GM19238 (cell line): Measurements from ENCODE around the gene COMMD6.

Experiments used
- DNase-seq: peaks from one replicate; pipeline ENCODE4 v3.0.0; 2011; ENCODE audit warnings: low spot score; ENCODE audit not compliant: insufficient read length

Gene COMMD6

DNA sequence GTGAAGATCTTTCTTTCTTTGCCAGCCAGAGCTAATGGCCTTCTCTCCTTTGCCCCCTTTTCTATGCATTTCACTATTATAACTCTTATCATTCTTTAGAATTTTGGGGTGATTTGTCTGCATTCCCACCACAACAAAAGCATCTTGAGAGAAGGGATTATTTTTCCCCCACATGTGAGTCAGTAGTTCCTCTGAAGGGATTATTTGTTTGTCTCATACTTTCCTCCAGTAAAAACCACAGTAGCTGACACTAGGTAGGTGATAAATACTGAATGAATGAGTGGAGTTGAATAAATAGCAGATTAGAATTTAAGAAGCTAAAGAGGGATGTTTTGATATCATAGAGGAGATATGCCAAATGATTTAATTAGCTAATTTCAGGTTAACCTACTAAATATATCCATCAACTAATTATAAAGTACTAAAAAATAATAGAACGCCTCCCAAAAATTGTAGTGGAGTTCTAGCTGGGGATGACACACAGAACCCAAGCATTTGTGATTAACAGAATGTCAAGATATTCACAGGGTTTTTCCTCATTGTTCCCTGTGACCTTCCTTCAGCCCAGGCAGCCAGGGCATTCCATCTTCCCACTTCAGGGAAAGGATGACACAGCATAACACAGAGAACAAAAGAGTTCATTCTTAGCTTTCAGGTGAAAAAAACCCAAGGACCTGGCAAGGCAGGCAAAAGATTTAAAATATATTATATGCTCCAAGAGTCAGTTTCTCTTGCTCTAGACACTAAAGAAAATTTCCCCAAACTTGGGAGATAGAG lies 52.2 kb downstream of the COMMD6 start:
- no peak for DNase-seq

DNA sequence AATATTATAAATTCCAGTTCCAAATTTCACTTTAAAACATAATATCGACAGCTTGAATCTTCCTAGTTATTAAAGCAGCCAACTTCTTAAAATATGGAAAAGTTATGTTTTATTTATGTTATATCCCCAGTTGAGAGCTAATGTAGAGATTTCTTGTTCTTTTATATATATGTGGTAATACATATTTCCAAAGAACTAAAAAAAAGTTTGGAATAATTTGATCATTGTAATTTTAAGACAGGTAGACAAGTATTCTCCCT lies 54.9 kb downstream of the COMMD6 start:
- DNase-seq = no peak

DNA sequence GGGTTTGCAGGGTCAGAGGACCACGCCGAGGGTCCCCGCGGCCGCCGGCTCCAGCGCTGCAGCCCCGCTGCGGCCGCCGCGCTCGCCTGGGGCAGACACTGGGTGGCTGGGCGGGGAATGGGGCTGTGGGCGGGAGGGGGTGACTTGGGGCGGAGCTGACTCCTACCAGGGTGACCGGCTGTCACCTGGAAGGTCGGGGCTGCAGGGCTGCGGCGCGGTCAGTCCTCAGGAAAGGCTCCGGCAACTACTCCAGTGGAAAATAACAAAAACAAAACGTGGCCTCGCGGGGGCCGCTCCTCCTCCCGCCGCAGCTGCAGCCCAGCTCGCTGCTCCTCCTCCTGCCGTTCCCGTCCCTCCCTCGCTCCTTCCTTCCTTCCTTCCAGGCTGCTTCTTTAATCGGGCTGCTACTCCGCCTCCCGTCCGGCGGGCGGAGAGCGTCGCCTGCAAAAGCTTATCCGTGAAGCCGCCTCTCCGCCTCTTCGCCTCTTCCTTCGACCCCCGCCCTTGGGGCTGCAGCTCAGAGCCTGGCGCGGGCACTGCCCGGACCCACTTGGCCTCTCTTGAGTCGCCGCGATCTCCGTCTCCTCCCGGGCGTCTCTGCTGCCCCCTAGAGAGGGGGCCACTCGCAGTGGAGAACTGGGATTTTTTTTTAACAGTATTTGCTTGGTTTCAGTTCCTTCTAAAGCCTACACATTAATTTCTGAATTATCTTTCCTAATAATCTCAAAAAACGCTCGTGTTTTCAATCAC lies 55.4 kb downstream of the COMMD6 start, which contains the start of gene TBC1D4:
TBC1D4 (minus strand) TSS at position 100 of the 750 bp plus-strand sequence. CDS start 402 bp downstream, outside the sequence.
- peak; percentile 56 for DNase-seq

DNA sequence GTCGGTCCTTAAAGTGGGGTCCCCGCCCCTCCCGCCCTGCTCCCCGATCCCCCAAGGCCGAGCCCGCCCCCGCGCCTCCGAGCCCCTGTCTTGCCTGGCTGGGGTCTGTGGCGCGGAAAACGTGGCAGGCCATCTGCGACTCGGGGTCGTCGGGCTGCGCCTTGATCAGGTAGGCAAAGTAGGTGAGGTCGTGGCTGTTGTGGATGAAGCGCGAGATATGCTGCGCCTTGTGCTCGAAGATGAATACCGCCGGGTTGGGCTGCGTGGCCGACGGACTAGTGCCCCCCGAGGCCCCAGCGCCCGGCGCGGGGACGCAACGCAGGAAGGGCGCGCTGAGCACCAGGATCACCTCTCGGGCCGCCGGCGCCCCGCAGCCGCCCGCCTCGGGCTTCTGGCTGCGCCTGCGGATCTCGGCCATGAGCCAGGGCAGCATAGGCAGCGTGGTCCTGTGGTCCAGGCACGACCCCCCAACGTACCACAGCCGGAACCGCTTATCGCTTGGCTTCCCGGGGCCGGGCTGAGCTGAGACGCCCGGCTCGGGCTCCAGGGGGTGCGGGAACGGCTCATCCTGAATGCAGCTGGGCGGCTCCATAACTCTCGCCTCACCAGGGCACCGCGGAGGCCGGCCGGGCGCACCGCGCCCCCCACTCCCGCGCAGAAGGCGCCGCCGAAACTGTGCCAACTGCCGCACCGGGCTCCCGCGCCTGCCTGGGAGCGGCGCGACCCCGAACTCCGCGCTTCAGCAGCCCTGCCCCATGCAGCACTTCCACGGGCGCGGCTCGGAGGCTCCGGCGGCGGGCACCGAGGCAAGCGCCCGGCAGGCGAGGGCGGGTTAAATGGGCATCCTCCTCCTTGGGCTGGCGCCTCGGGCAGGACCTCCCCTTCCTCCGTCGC lies 56.2 kb downstream of the COMMD6 start:
- DNase-seq = no peak

DNA sequence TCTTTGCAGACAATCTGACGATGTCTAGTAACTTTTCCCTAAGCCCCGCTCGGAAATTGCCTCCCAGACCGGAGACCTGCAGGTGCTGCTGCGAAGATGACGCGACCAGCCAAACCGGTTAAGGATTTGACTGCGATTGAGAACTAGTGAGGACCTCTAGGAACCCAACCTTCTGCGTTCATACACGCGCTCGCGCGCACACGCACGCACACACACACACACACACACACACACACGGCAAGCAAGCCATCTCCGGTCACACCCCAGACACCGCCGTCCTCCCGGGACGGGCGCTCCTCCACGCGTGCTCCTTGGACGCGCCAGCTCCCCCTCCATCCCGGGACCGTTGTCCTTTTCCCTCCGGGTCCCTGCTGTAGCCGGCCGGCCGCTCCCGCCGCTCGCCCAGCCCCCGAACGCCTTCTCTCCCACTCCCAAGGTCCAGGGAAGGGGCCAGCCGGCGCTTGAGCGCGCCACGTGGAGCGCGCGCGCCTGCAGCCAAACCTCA lies 56.9 kb downstream of the COMMD6 start:
- no peak for DNase-seq

DNA sequence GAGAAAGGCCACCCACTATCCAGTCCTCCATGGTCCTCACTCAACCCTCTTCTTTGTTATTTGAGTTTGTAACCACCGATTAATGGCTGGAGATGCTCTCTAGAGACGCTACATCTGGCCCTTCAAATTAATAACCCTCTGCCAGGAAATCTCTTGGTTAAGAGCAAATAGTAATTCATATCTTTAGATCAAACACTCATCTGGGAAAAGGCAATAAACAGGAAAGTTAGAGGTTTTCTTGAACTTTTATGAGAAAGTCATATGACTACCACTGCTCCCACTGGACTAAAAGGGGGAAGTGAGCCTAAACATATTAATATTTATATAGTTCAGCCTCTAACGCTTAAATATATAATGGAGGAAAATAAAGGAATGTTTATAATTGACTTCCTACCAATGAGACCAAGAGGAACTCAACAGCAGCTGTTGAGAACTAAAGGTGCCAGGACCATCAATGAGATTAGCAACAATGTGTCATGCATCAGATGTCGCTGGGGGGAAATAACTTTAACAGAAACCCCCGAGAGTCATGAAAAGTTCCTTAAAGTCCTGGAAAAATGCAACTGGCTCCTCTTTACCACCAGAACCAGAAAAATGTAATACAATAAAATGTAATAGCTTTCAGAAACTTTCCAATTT lies 58.4 kb downstream of the COMMD6 start:
- DNase-seq = no peak

DNA sequence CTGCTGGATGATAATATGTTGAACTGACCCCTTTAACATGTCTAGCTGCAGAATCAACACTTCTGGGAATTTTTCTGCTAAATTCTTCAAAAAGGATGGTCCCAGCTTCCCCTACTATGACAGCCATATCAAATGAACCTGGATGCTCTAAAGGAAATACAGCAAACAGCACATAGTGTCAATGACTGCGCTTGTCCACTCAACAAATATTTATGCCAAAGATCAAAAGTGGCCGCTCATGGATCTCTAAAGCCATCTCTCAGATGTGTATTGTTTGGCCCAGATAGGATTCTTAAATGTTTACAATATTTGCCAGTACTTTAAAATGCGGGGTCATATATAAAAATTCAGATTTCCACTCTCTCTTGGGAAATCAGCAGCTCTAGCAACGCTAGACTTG lies 59.0 kb downstream of the COMMD6 start:
- no peak for DNase-seq
